Mesodermal cell (in vitro differentiated cells): ENCODE results near the gene PCMTD2. TPM values are rescaled to one million over a fixed set of nuclear protein-coding genes. Genes with fewer than 3 reads are reported as not detected.
A peak's percentile ranks its signal among the peaks of the same experiment; 100 is the strongest.

ENCODE experiments used
- H3K27ac ChIP-seq: 2 replicates; pipeline ENCODE4 v1.7.0; 2013; ENCODE audit warnings: mild to moderate bottlenecking, low read depth, low read length, moderate library complexity; ENCODE audit not compliant: severe bottlenecking
- H3K36me3 ChIP-seq: 2 replicates; pipeline ENCODE4 v1.7.1; 2013; ENCODE audit warnings: mild to moderate bottlenecking, low read length, moderate library complexity; ENCODE audit not compliant: control insufficient read depth, insufficient read depth
- H3K4me1 ChIP-seq: one replicate; pipeline ENCODE4 v1.7.1; 2013; ENCODE audit warnings: mild to moderate bottlenecking, low read length; ENCODE audit not compliant: insufficient read depth, control insufficient read depth, poor library complexity, severe bottlenecking
- H3K4me3 ChIP-seq: 2 replicates; pipeline ENCODE4 v1.7.0; 2013; ENCODE audit warnings: low read length, control low read depth, mild to moderate bottlenecking; ENCODE audit not compliant: insufficient read depth, poor library complexity, severe bottlenecking; ENCODE audit errors: extremely low read depth
- H3K9me3 ChIP-seq: 2 replicates; pipeline ENCODE4 v1.7.1; 2013; ENCODE audit warnings: mild to moderate bottlenecking, low read length, moderate library complexity; ENCODE audit not compliant: control insufficient read depth
- WGBS, 2 experiments: methylation state at CpG; one replicate each; pipeline ENCODE4 v1.1.5; 2013; ENCODE audit warnings: missing lambda C conversion rate in 2 of 2; ENCODE audit not compliant: insufficient coverage in 2 of 2; 5-methylcytosine and 5-hydroxymethylcytosine counted together
- polyA plus RNA-seq, 2 experiments: library from polyadenylated mRNA; stranded (reverse); fragments of 50-300 nt; gene quantifications; one replicate each; pipeline ENCODE4 v1.2.3, GENCODE V29; 2013

The PCMTD2 gene
- 54.2 TPM for polyA plus RNA-seq (2013, experiment 1 of 2)
- polyA plus RNA-seq (2013, experiment 2 of 2), result 52.4 TPM

DNA sequence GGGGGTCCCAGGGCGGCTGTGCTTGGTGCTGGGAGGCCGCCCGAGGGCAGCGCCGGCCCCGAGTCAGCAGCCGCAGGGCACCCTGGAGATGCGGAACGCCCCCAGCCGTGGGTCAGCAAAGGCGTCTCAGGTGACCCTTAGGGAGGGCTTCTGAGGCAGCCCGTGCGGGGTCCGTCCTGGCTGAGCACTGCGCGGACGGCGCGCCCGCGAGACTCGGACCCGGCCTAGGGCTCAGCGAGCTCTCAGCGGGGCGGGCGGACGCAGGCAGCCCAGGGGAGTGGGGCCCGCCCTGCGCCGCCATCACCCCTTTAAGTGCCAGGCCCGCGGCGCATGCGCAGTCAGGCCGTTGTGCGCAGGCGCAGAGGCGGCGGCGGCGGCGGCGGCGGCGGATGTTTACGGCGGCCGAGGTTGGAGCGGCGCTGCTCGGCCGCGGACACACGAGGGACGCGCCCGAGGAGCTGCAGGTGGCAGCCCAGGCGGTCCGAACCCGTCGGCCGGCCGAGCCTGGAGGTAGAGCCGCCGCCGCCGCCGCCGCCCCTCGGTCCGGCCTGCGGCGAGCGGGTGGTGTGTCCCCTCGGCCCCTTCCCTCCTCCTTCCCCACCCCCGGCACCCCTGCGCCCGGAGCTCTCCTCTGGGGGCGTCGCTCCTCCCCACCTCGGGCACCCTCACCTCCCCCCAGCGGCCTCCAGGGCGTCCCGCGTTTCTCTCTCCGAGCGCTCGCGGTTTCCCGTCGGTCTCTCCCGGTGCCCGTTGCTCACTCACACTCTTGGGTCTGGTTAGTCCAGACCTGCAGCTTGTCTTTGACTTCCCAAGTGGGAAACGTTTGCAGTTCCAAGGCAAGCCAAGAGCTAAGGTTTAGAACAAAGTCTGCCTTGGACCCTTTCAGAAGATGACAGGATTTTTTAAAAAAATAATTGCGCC, at the start of gene PCMTD2:
TSS of gene PCMTD2 (plus strand) at position 388 of the 921 bp plus-strand sequence. CDS start 4,218 bp downstream, outside the sequence.
- Histone ChIP-seq H3K4me3 (peak within 1 kb of the TSS; percentile 97), H3K27ac (peak within 1 kb of the TSS; percentile 81), H3K36me3 (peaks cover 3% of the 10 kb centered on the region), H3K4me1 (peaks cover under 1% of the 10 kb centered on the region), H3K9me3 (no peaks in the 10 kb centered on the region)
- WGBS, 2 experiments, result 1% methylated on average over 46 to 79 of the region's 96 CpGs

DNA sequence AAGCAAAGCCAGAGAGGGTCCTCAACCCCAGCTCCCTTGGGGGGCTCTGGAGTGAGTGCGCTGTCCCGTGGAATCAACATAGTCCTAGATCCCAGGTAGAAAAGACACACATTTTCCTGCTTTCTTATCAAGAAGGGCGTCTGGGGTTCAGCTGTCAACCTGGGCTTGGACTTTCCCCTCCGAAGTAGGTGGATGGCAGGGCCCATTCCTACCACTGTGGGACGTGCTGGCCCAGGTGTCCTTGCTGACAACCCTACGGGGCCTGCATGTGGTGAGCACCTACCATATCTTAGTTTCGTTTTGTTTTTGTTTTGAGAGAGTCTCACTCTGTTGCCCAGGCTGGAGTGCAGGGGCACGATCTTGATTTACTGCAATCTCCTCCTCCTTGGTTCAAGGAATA, 48.9 kb upstream of the PCMTD2 start:
- WGBS, 2 experiments, result 96 to 97% methylated on average over 6 to 8 of the region's 8 CpGs
- H3K4me3 ChIP-seq, result no peak overlapping the region
- H3K4me1 ChIP-seq, result peaks cover 7% of the 10 kb centered on the region

DNA sequence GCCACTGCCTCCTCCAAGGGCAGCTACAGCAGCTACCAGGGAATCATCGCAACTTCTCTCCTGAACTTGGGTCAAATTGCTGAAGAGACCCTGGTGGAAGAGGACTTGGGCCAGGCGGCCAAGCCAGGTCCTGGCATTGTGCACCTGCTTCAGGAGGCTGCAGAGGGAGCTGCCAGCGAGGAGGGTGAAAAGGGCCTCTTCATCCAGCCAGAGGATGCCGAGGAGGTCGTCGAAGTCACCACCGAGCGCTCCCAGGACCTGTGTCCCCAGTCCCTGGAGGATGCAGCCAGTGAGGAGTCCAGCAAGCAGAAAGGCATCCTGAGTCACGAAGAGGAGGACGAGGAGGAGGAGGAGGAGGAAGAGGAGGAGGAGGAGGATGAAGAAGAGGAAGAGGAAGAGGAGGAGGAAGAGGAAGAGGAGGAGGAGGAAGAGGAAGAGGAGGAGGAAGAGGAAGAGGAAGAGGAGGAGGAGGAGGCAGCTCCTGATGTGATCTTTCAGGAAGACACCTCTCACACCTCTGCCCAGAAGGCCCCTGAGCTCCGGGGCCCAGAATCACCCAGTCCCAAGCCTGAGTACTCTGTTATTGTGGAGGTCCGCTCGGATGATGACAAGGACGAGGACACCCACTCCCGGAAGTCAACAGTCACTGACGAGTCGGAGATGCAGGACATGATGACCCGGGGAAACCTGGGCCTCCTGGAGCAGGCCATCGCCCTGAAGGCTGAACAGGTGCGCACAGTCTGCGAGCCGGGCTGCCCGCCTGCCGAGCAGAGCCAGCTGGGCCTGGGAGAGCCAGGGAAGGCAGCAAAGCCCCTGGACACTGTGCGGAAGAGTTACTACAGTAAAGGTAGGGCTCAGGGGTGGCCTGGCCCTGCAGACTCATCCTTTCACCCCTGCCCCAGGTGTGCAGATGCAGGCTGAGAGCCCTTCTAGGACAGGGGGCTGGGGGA, 47.6 kb upstream of the PCMTD2 start:
- no peaks in the 10 kb centered on the region for H3K9me3 ChIP-seq
- H3K36me3 ChIP-seq, result no peaks in the 10 kb centered on the region
- H3K4me3 ChIP-seq, result no peak overlapping the region
- 90 to 93% methylated on average over 25 of the region's 25 CpGs for WGBS, 2 experiments
- H3K27ac ChIP-seq, result no peak overlapping the region
- peaks cover 7% of the 10 kb centered on the region for H3K4me1 ChIP-seq

More for the DNA sequence above, 48.9 kb upstream of the PCMTD2 start:
- H3K9me3 ChIP-seq, result no peaks in the 10 kb centered on the region
- H3K36me3 ChIP-seq, result no peaks in the 10 kb centered on the region
- H3K27ac ChIP-seq, result no peak overlapping the region

DNA sequence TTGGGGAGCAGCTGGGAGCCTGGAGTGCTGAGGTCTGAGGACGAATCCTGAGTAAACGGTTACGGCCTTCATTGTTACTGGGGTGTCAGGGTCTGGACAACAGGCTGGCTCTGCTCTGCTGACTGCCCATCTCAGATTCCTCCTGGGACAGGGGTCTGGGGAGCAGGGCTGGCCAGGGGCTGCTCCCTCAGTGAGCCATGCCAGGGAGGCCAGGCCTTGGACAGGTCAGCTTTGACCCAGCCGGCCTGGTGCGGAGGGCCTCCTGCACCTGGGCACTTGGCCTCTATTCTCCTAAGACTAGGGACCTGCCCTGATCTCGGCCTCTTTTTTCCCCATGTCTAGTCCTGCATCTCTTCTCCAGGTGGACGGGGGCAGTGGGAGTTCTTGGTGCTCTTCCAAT, 46.4 kb upstream of the PCMTD2 start:
- Histone ChIP-seq H3K4me3 (no peak overlapping the region), H3K36me3 (no peaks in the 10 kb centered on the region), H3K4me1 (no peaks in the 10 kb centered on the region), H3K9me3 (no peaks in the 10 kb centered on the region), H3K27ac (no peak overlapping the region)
- WGBS, 2 experiments, result 89 to 90% methylated on average over 6 to 7 of the region's 7 CpGs

DNA sequence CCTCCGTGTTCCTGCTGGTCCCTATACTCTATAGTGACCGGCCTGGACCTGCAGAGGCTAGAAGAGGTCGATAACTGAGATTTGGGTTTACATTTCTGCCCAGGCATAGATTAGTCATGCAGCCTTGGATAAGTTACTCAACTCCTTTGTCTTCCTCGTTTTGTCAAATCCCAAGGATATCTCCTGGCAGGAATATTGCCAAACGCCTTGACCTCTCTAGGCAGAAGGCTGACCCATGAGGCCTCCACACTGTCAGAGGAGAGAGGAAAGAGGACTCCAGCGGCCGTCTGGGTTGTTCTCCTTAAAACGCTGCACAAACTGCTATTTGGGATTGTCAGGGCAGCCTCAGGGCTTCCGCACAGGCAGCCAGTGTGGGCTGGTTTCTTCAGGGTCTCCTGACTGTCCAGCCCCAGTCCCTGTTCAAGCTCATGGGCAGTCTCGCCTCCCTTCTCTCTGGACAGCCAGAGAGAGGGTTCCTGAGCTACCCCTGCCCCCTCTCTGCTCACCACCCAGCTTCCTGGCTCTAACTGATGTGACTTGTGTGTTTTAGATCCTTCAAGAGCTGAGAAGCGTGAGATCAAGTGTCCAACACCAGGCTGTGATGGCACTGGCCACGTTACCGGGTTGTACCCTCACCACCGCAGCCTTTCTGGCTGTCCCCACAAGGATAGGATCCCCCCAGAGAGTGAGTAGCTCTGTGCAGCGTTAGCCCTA, 44.7 kb upstream of the PCMTD2 start:
- WGBS, 2 experiments, result 80 to 88% methylated on average over 8 to 13 of the region's 15 CpGs
- Histone ChIP-seq H3K9me3 (no peaks in the 10 kb centered on the region), H3K4me1 (no peaks in the 10 kb centered on the region), H3K27ac (no peak overlapping the region), H3K36me3 (no peaks in the 10 kb centered on the region), H3K4me3 (no peak overlapping the region)

DNA sequence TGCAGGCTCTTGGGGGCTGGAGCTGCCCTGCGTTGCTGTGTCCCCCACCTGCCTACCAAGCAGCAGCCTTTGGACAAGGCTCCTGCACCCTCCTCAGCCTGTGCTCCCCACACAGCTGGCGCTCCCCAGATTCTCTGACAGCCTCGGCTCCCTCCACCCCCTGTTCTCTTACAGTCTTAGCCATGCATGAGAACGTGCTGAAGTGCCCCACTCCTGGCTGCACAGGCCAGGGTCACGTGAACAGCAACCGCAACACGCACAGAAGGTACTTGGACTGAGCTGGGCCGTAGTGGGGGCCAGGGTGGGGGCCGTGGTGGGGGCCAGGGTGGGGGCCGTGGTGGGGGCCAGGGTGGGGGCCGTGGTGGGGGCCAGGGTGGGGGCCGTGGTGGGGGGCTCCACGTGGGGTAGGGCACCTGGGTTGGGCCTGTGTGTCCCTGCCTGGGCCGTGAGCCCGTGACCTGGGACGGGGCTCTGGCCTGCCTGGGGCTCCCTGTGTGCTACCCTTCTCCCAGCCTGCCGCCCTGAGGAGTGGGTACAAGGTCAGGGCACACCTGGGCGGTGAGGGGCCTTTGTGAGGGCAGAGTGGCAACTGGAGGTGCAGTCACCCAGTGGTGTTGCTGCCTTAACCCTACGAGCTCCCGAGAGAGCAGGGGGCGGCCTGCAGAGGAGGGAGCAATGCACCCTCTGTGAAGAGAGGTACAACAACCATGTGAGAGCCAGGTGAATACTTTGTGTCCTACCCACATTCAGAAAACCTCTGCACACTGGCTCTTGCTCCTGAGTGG, 43.5 kb upstream of the PCMTD2 start:
- H3K4me3 ChIP-seq, result no peak overlapping the region
- 78 to 91% methylated on average over 6 to 7 of the region's 21 CpGs for WGBS, 2 experiments
- H3K4me1 ChIP-seq, result no peaks in the 10 kb centered on the region
- H3K36me3 ChIP-seq, result no peaks in the 10 kb centered on the region
- no peak overlapping the region for H3K27ac ChIP-seq
- H3K9me3 ChIP-seq, result no peaks in the 10 kb centered on the region

DNA sequence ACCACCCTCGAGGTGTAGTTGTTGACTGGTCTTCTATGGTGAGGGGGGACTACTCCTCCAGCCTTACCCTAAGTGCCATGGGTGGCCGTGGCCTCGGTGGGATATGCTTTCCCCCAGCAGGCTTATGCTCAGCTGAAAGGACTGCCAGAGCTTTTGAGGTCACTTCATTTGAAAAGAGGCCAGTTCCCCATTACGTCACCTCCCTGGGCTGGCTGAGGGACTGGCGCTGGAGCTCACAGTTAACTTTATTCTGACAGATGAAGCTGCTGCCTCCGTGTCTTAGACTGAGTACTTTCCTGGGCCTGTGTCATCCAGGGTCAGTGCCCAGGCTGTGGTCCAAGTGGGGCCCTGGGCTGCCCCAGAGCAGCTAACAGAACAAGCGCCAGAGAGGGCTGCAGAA, 42.8 kb upstream of the PCMTD2 start:
- Histone ChIP-seq H3K4me1 (no peaks in the 10 kb centered on the region), H3K36me3 (no peaks in the 10 kb centered on the region), H3K4me3 (no peak overlapping the region), H3K9me3 (no peaks in the 10 kb centered on the region), H3K27ac (no peak overlapping the region)
- WGBS, 2 experiments, result 76 to 81% methylated on average over 7 of the region's 7 CpGs

DNA sequence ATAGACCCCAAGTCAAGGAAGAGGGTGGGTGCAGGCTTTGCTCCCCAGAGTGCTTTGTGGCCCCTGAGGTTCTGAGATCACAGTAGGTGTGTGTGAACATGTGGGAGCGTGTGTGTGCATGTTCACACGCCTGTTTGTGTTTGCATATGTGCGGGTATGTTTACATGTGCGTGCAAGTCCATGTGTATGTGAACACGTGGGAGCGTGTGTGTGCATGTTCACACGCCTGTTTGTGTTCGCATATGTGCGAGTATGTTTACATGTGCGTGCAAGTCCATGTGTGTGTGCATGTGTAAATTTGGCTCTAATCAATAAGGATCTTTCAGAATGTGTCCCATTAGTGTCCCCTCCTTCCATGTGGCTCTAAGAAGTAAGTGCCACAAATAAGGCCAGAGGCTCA, 41.4 kb upstream of the PCMTD2 start:
- Histone ChIP-seq H3K36me3 (no peaks in the 10 kb centered on the region), H3K4me1 (no peaks in the 10 kb centered on the region), H3K4me3 (no peak overlapping the region), H3K9me3 (no peaks in the 10 kb centered on the region), H3K27ac (no peak overlapping the region)
- 84 to 93% methylated on average over 10 of the region's 10 CpGs for WGBS, 2 experiments

DNA sequence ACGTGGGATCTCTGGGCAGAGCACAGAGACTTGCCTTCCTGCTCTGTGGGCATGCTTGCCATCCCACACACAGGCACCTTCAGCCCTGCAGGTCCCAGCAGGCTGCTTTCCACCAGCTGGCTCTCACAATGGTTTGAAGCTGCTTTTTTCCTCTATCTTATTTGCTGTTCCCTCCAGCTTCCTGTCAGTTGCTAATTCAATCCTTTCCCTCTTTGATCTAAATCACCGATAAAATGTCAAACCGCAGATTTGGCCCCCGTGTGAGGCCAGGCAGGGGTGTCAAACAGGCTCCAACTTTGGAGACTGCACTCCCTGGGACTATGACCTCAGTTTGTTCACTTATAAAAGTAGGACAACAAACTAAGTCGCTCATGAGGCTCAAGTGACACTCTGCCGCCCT, 40.6 kb upstream of the PCMTD2 start:
- 81 to 82% methylated on average over 3 to 6 of the region's 6 CpGs for WGBS, 2 experiments
- no peaks in the 10 kb centered on the region for H3K36me3 ChIP-seq
- no peaks in the 10 kb centered on the region for H3K9me3 ChIP-seq

More for the DNA sequence above, 40.6 kb upstream of the PCMTD2 start:
- H3K27ac ChIP-seq, result no peak overlapping the region
- no peaks in the 10 kb centered on the region for H3K4me1 ChIP-seq
- no peak overlapping the region for H3K4me3 ChIP-seq
